Neural cell (in vitro differentiated cells): ENCODE results near the gene PLET1. TPM values are rescaled to one million over a fixed set of nuclear protein-coding genes. Genes with fewer than 3 reads are reported as not detected.

Experiments used
- H2AFZ ChIP-seq: fragments of 200-600, 300-800 bp; sonication (generic), shearing (Covaris generic); 2 replicates; pipeline ENCODE4 v1.6.0; 2014; ENCODE audit warnings: low read depth, mild to moderate bottlenecking, antibody characterized with exemption, low read length, moderate library complexity
- H3F3A ChIP-seq: fragments of 200-600 bp; shearing (Covaris generic); 2 replicates; pipeline ENCODE4 v1.6.1; 2016; ENCODE audit warnings: mild to moderate bottlenecking, moderate library complexity, mixed read lengths, antibody characterized with exemption, low read length; ENCODE audit not compliant: insufficient read depth, poor library complexity, severe bottlenecking
- H3K27ac ChIP-seq: fragments of 200-600, 300-800 bp; sonication (generic), shearing (Covaris generic); 2 replicates; pipeline ENCODE4 v1.5.1; 2014; ENCODE audit warnings: mild to moderate bottlenecking, low read length, moderate library complexity
- H3K27me3 ChIP-seq: fragments of 300-800, 200-600 bp; sonication (generic), shearing (Covaris generic); 2 replicates; pipeline ENCODE4 v1.6.0; 2014; ENCODE audit warnings: mild to moderate bottlenecking, low read depth, low read length, moderate library complexity; ENCODE audit not compliant: insufficient read depth
- H3K36me3 ChIP-seq: fragments of 300-800, 200-600 bp; sonication (generic), shearing (Covaris generic); 2 replicates; pipeline ENCODE4 v1.5.1; 2014; ENCODE audit warnings: mild to moderate bottlenecking, antibody characterized with exemption, low read length, moderate library complexity; ENCODE audit not compliant: insufficient read depth
- H3K4me2 ChIP-seq: fragments of 300-800, 200-600 bp; sonication (generic), shearing (Covaris generic); 2 replicates; pipeline ENCODE4 v1.6.0; 2014; ENCODE audit warnings: mild to moderate bottlenecking, low read length
- H3K4me3 ChIP-seq: fragments of 300-800, 200-600 bp; sonication (generic), shearing (Covaris generic); 2 replicates; pipeline ENCODE4 v1.5.1; 2014; ENCODE audit warnings: mild to moderate bottlenecking, low read length, moderate library complexity
- H3K79me2 ChIP-seq: fragments of 200-600 bp; shearing (Covaris generic); replicated peaks from 2 replicates; pipeline ENCODE4 v1.6.0; 2014; ENCODE audit warnings: mild to moderate bottlenecking, low read length, moderate library complexity; ENCODE audit not compliant: insufficient read depth
- H3K9ac ChIP-seq: fragments of 300-800, 200-600 bp; sonication (generic), shearing (Covaris generic); 2 replicates; pipeline ENCODE4 v1.6.1; 2016; ENCODE audit warnings: mild to moderate bottlenecking, low read length, mixed read lengths
- H3K9me2 ChIP-seq: fragments of 200-600 bp; shearing (Covaris generic); 2 replicates; pipeline ENCODE4 v1.6.1; 2016; ENCODE audit warnings: mild to moderate bottlenecking, low read length, mixed read lengths; ENCODE audit not compliant: insufficient read depth
- H3K9me3 ChIP-seq: fragments of 200-600, 300-800 bp; sonication (generic), shearing (Covaris generic); 2 replicates; pipeline ENCODE4 v1.6.1; 2016; ENCODE audit warnings: mild to moderate bottlenecking, mixed run types, low read length, moderate library complexity, mixed read lengths
- H4K20me1 ChIP-seq: fragments of 200-600 bp; shearing (Covaris generic); 2 replicates; pipeline ENCODE4 v1.6.1; 2016; ENCODE audit warnings: mild to moderate bottlenecking, mixed run types; ENCODE audit not compliant: insufficient read depth
- CTCF ChIP-seq: fragments of 450-650 bp; IDR thresholded peaks from 2 replicates; pipeline ENCODE4 v1.5.1; 2014; ENCODE audit warnings: antibody characterized with exemption, mild to moderate bottlenecking, moderate library complexity; ENCODE audit not compliant: poor library complexity, severe bottlenecking
- EP300 ChIP-seq: fragments of 450-650 bp; conservative IDR thresholded peaks from 2 replicates; pipeline ENCODE4 v1.6.1; 2014; ENCODE audit warnings: antibody characterized with exemption, mild to moderate bottlenecking, moderate library complexity; ENCODE audit not compliant: poor library complexity, severe bottlenecking
- EZH2 ChIP-seq: fragments of 200-600, 300-800 bp; shearing (Covaris generic), sonication (generic); IDR thresholded peaks from 2 replicates; pipeline ENCODE4 v1.6.1; 2014; ENCODE audit warnings: antibody characterized with exemption, low read length, borderline replicate concordance, mild to moderate bottlenecking; ENCODE audit not compliant: insufficient read depth, poor library complexity, severe bottlenecking
- MXI1 ChIP-seq: fragments of 450-650 bp; conservative IDR thresholded peaks from 2 replicates; pipeline ENCODE4 v1.6.1; 2014; ENCODE audit warnings: antibody characterized with exemption, mild to moderate bottlenecking; ENCODE audit not compliant: poor library complexity, severe bottlenecking
- POLR2AphosphoS5 ChIP-seq: IDR thresholded peaks from 2 replicates; pipeline ENCODE4 v1.6.1; 2012
- RAD21 ChIP-seq: fragments of 450-650 bp; conservative IDR thresholded peaks from 2 replicates; pipeline ENCODE4 v1.6.1; 2014; ENCODE audit warnings: antibody characterized with exemption, mild to moderate bottlenecking, moderate library complexity
- REST ChIP-seq: IDR thresholded peaks from 2 replicates; pipeline ENCODE4 v1.6.1; 2012; ENCODE audit warnings: borderline replicate concordance
- SMC3 ChIP-seq: fragments of 450-650 bp; conservative IDR thresholded peaks from 2 replicates; pipeline ENCODE4 v1.6.1; 2014; ENCODE audit warnings: antibody characterized with exemption, mild to moderate bottlenecking, moderate library complexity; ENCODE audit not compliant: poor library complexity
- TAF1 ChIP-seq: IDR thresholded peaks from 2 replicates; pipeline ENCODE4 v1.6.1; 2012; ENCODE audit warnings: low read depth
- polyA plus RNA-seq: library from polyadenylated mRNA; depleted of rRNA; stranded (reverse); fragments of >200 nt; gene quantifications from 2 replicates; pipeline ENCODE4 v1.2.3, GENCODE V29; 2014

PLET1 gene
- polyA plus RNA-seq, 1 donor from 2014 or later, result not detected

- no peak overlapping the region for H3K9ac ChIP-seq
- no peak overlapping the region for H2AFZ ChIP-seq
- no peak overlapping the region for H3K4me2 ChIP-seq
- peaks cover 8% of the 10 kb centered on the region for H3K79me2 ChIP-seq
- no peak overlapping the region for H3K27ac ChIP-seq
- TF ChIP-seq MXI1, result no peak
- no peak for TF ChIP-seq RAD21
- no peak for TF ChIP-seq EP300
- no peak for TF ChIP-seq TAF1
- no peak for TF ChIP-seq REST
- no peak for TF ChIP-seq POLR2AphosphoS5
- no peak for TF ChIP-seq EZH2
- TF ChIP-seq CTCF, result no peak
- no peak for TF ChIP-seq SMC3
- H3K36me3 ChIP-seq, result no peaks in the 10 kb centered on the region
- no peaks in the 10 kb centered on the region for H4K20me1 ChIP-seq
- no peaks in the 10 kb centered on the region for H3F3A ChIP-seq
- no peaks in the 10 kb centered on the region for H3K9me2 ChIP-seq
- H3K9me3 ChIP-seq, result no peaks in the 10 kb centered on the region
- no peak overlapping the region for H3K4me3 ChIP-seq
- H3K27me3 ChIP-seq, result no peaks in the 10 kb centered on the region
Observed at GRCh38 chr11:112222303-112222702, 38.4 kb downstream of the PLET1 start.

- Histone ChIP-seq H3K4me2 (no peak overlapping the region), H3K4me3 (no peak overlapping the region), H3K9ac (no peak overlapping the region), H3K27ac (no peak overlapping the region), H3K27me3 (no peaks in the 10 kb centered on the region), H2AFZ (no peak overlapping the region), H3K9me2 (no peaks in the 10 kb centered on the region), H3K9me3 (no peaks in the 10 kb centered on the region), H4K20me1 (no peaks in the 10 kb centered on the region), H3F3A (no peaks in the 10 kb centered on the region), H3K36me3 (no peaks in the 10 kb centered on the region), H3K79me2 (no peaks in the 10 kb centered on the region)
- TF ChIP-seq RAD21, result no peak
- TF ChIP-seq SMC3, result no peak
- TF ChIP-seq MXI1, result no peak
- TF ChIP-seq EZH2, result no peak
- no peak for TF ChIP-seq CTCF
- no peak for TF ChIP-seq POLR2AphosphoS5
- TF ChIP-seq REST, result no peak
- TF ChIP-seq EP300, result no peak
- TF ChIP-seq TAF1, result no peak
Observed at GRCh38 chr11:112221274-112221835, 39.3 kb downstream of the PLET1 start.
